K562 (cell line): ENCODE results near the gene FSTL4. TPM values are rescaled to one million over a fixed set of nuclear protein-coding genes. Genes with fewer than 3 reads are reported as not detected.

Experiments used
- ATAC-seq: fragments of 200-7000 bp; cut with Tn5 transposase; 3 replicates; pipeline ENCODE4 v1.9.1; 2020; ENCODE audit warnings: moderate library complexity
- BruUV-seq: library from RNA; stranded (reverse); fragments of 400-500 nt; replicated peaks from 2 replicates; lab custom pipeline; 2021; lab: Mats Ljungman, UMichigan
- CTCF ChIA-PET: fragments of 300-600 bp; formaldehyde crosslinking; extraction: SDS; loops from one replicate; lab custom pipeline; 2021; ENCODE audit warnings: low intra/inter-chr PET ratio; lab: Yijun Ruan, JAX
- POLR2A ChIA-PET: fragments of 300-600, 350-650 bp; sonication (Branson Sonifier 250); formaldehyde crosslinking; extraction: SDS; loops from one replicate; lab custom pipeline; 2021; ENCODE audit warnings: antibody characterized with exemption, inconsistent platforms; lab: Yijun Ruan, JAX
- DNase-seq, 4 experiments: peaks; one replicate each; pipeline versions ENCODE4 v3.0.0 to v3.0.0-alpha.2; 2011 to 2018; ENCODE audit warnings: low spot score in 3 of 4, mixed read lengths in 3 of 4; ENCODE audit errors: extremely low read depth in 1 of 4
- FAIRE-seq: peaks from 2 replicates; lab custom pipeline; 2011; peaks lifted over from hg19 to GRCh38; lab: Jason Lieb, UNC
- H2AFZ ChIP-seq: 2 replicates; pipeline ENCODE4 v1.6.0; 2011; ENCODE audit warnings: low read depth, low read length, control low read depth, inconsistent platforms
- H3K27ac ChIP-seq: fragments of 200-600 bp; 3 replicates; pipeline ENCODE4 v1.8.0; 2011; ENCODE audit warnings: low read depth, mild to moderate bottlenecking, control low read depth, inconsistent platforms, low read length, moderate library complexity, mixed read lengths; ENCODE audit errors: extremely low read depth
- H3K27me3 ChIP-seq, 2 experiments: fragments of 300-600 bp in 1 of 2; 2 replicates in 1 of 2; 3 replicates in 1 of 2; pipeline versions ENCODE4 v1.6.0 to v1.8.0; 2011; ENCODE audit warnings: inconsistent platforms in 2 of 2, low read length in 2 of 2, mild to moderate bottlenecking in 1 of 2, mixed read lengths in 1 of 2, moderate library complexity in 1 of 2; ENCODE audit not compliant: control insufficient read depth in 2 of 2, insufficient read depth in 2 of 2
- H3K36me3 ChIP-seq: fragments of 300-600 bp; 3 replicates; pipeline ENCODE4 v1.8.0; 2011; ENCODE audit warnings: mild to moderate bottlenecking, low read length, inconsistent platforms; ENCODE audit not compliant: control insufficient read depth, insufficient read depth
- H3K4me1 ChIP-seq, 2 experiments: fragments of 200-600 bp in 1 of 2; replicated peaks in 1 of 2; 2 replicates in 1 of 2; 3 replicates in 1 of 2; pipeline versions ENCODE4 v1.5.1 to v1.8.0; 2011; ENCODE audit warnings: inconsistent platforms in 2 of 2, low read length in 2 of 2, mild to moderate bottlenecking in 1 of 2, mixed read lengths in 1 of 2, moderate library complexity in 1 of 2; ENCODE audit not compliant: control insufficient read depth in 2 of 2, insufficient read depth in 2 of 2
- H3K4me2 ChIP-seq: 2 replicates; pipeline ENCODE4 v1.6.1; 2011; ENCODE audit warnings: low read length, control low read depth, inconsistent platforms, mixed read lengths; ENCODE audit not compliant: insufficient read depth
- H3K4me3 ChIP-seq: fragments of 200-600 bp; sonication (generic), shearing (Covaris generic); 2 replicates; pipeline ENCODE4 v1.5.1; 2016; ENCODE audit warnings: control low read depth, inconsistent platforms
- H3K79me2 ChIP-seq: fragments of 200-600 bp; 3 replicates; pipeline ENCODE4 v1.8.0; 2011; ENCODE audit warnings: low read length, inconsistent platforms; ENCODE audit not compliant: control insufficient read depth, insufficient read depth
- H3K9ac ChIP-seq, 2 experiments: 2 replicates each; pipeline versions ENCODE4 v1.6.0 to v1.6.1; 2011; ENCODE audit warnings: low read depth in 2 of 2, low read length in 2 of 2, control low read depth in 1 of 2, inconsistent platforms in 1 of 2, mild to moderate bottlenecking in 1 of 2, mixed read lengths in 1 of 2; ENCODE audit not compliant: insufficient read depth in 1 of 2
- H3K9me1 ChIP-seq: one replicate; pipeline ENCODE4 v1.6.0; 2011; ENCODE audit warnings: inconsistent platforms, mild to moderate bottlenecking, low read length, moderate library complexity; ENCODE audit not compliant: control insufficient read depth, insufficient read depth
- H3K9me3 ChIP-seq: replicated peaks from 2 replicates; pipeline ENCODE4 v1.5.1; 2011; ENCODE audit warnings: low read depth, low read length, inconsistent platforms; ENCODE audit not compliant: control insufficient read depth, insufficient read depth
- H4K20me1 ChIP-seq: replicated peaks from 2 replicates; pipeline ENCODE4 v1.6.1; 2011; ENCODE audit warnings: low read length, inconsistent platforms, mixed read lengths; ENCODE audit not compliant: control insufficient read depth, insufficient read depth
- BCLAF1 ChIP-seq, 2 experiments: fragments of 450-650 bp in 1 of 2; IDR thresholded peaks; 2 replicates each; pipeline ENCODE4 v1.6.1; 2011 to 2017; ENCODE audit warnings: low read depth in 2 of 2, antibody characterized with exemption in 1 of 2, borderline replicate concordance in 1 of 2, low read length in 1 of 2, mild to moderate bottlenecking in 1 of 2, mixed read lengths in 1 of 2; ENCODE audit not compliant: control insufficient read depth in 1 of 2
- ETS1 ChIP-seq: conservative IDR thresholded peaks from 2 replicates; pipeline ENCODE4 v1.6.1; 2011; ENCODE audit warnings: low read depth, mild to moderate bottlenecking, low read length; ENCODE audit not compliant: control insufficient read depth
- KHSRP ChIP-seq: fragments of 450-650 bp; IDR thresholded peaks from 2 replicates; pipeline ENCODE4 v1.6.1; 2017
- PCBP1 ChIP-seq: fragments of 200-400 bp; formaldehyde crosslinking; IDR thresholded peaks from 2 replicates; pipeline ENCODE4 v1.6.1; 2018; ENCODE audit warnings: mild to moderate bottlenecking, low read depth, low read length; ENCODE audit not compliant: poor library complexity, severe bottlenecking
- RBFOX2 ChIP-seq: fragments of 200-400 bp; formaldehyde crosslinking; IDR thresholded peaks from 2 replicates; pipeline ENCODE4 v1.6.1; 2017; ENCODE audit warnings: low read depth, mild to moderate bottlenecking, low read length, moderate library complexity
- SP2 ChIP-seq: IDR thresholded peaks from 2 replicates; pipeline ENCODE4 v1.6.1; 2011; ENCODE audit warnings: mild to moderate bottlenecking, low read depth, low read length, moderate library complexity; ENCODE audit not compliant: poor library complexity, severe bottlenecking; ENCODE audit errors: extremely low read depth
- ZNF239 ChIP-seq: fragments of 250-450 bp; sonication (Bioruptor Pico); IDR thresholded peaks from 2 replicates; pipeline ENCODE4 v1.4.0; 2020; ENCODE audit warnings: mild to moderate bottlenecking
- WGBS: fragments of 100-300 bp; shearing (Covaris generic); methylation state at CpG from one replicate; pipeline ENCODE4 v1.1.6; 2016; ENCODE audit warnings: low coverage, mixed read lengths; ENCODE audit not compliant: insufficient coverage; ENCODE audit errors: missing lambda C conversion rate; 5-methylcytosine and 5-hydroxymethylcytosine counted together
- in situ Hi-C: fragments of 300-500 bp; cut with MboI; formaldehyde crosslinking; loops from 4 replicates; pipeline ENCODE4 v1.15.0; 2018; ENCODE audit warnings: inconsistent platforms, mixed read lengths
- intact Hi-C: fragments of 100-400 bp; cut with micrococcal nuclease; formaldehyde crosslinking; loops from 2 replicates; pipeline ENCODE4 v1.14.2; 2022
- polyA plus RNA-seq, 8 experiments: library from polyadenylated mRNA; depleted of rRNA in 4 of 8; stranded (reverse) in 5 of 8; unstranded in 3 of 8; fragments of >200 nt; fragmentation: Nextera tagmentation in 2 of 8; fragmentation: Illumina TruSeq in 1 of 8; extraction: Ambion mirVana in 2 of 8; extraction: Trizol in 1 of 8; gene quantifications; 2 replicates each; pipeline versions ENCODE4 v1.2.1 to v1.2.3, GENCODE V29; 2011 to 2014; ENCODE audit warnings: inconsistent platforms in 1 of 8, missing spikeins in 1 of 8
- total RNA-seq, 7 experiments: library from RNA; depleted of rRNA in 6 of 7; stranded (reverse); fragments of >200 nt in 6 of 7; fragmentation: Illumina TruSeq in 2 of 7; extraction: Trizol in 2 of 7; gene quantifications; 2 replicates each; pipeline versions ENCODE4 v1.2.1 to v1.2.3, GENCODE V29; 2011 to 2021; ENCODE audit warnings: low replicate concordance in 1 of 7
- TF ChIP-seq, protein P1 (sequence below): fragments of 250-450 bp; sonication (Bioruptor Pico); IDR thresholded peaks from 2 replicates; pipeline ENCODE4 v1.5.0; 2021; ENCODE audit warnings: mild to moderate bottlenecking, borderline replicate concordance
- TF ChIP-seq, protein P2 (sequence below), 2 experiments: IDR thresholded peaks in 1 of 2; conservative IDR thresholded peaks in 1 of 2; 2 replicates each; pipeline ENCODE4 v1.6.1; 2016; ENCODE audit warnings: low read depth in 2 of 2, mild to moderate bottlenecking in 1 of 2, missing compliant biosample characterization in 1 of 2, missing genetic modification characterization in 1 of 2, moderate library complexity in 1 of 2

FSTL4 gene
- total and polyA plus RNA-seq, 9 of the 15 experiments (the other 6 are each of a cell fraction or from before 2014, with no cell fraction given), result 0.08 to 0.18 (median 0.10) TPM; not detected in 5

GRCh38 chr5:133613743-133614142 lies 1.4 kb upstream of the FSTL4 start (continued):
- TF ChIP-seq BCLAF1 (IDR thresholded peaks at IDR 0.05; ENCODE audit: borderline replicate concordance in 1 of 2, control insufficient read depth in 1 of 2, low read depth in 2 of 2, low read length in 1 of 2), result no peak
- TF ChIP-seq, protein P1, sequence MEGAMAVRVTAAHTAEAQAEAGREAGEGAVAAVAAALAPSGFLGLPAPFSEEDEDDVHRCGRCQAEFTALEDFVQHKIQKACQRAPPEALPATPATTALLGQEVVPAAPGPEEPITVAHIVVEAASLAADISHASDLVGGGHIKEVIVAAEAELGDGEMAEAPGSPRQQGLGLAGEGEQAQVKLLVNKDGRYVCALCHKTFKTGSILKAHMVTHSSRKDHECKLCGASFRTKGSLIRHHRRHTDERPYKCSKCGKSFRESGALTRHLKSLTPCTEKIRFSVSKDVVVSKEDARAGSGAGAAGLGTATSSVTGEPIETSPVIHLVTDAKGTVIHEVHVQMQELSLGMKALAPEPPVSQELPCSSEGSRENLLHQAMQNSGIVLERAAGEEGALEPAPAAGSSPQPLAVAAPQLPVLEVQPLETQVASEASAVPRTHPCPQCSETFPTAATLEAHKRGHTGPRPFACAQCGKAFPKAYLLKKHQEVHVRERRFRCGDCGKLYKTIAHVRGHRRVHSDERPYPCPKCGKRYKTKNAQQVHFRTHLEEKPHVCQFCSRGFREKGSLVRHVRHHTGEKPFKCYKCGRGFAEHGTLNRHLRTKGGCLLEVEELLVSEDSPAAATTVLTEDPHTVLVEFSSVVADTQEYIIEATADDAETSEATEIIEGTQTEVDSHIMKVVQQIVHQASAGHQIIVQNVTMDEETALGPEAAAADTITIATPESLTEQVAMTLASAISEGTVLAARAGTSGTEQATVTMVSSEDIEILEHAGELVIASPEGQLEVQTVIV (CRISPR knock-in tag), result no peak

- FAIRE-seq (no peak), DNase-seq (no peak), ATAC-seq (no peak)
- Histone ChIP-seq H2AFZ (no peak overlapping the region), H3K4me3 (no peak overlapping the region), H3K4me2 (no peak overlapping the region), H3K9me1 (no peaks in the 10 kb centered on the region), H3K9me3 (no peaks in the 10 kb centered on the region), H3K27ac (no peak overlapping the region), H3K9ac (no peak overlapping the region), H3K79me2 (no peaks in the 10 kb centered on the region), H4K20me1 (peaks cover 2% of the 10 kb centered on the region; the same call in 1 of the 2 replicates), H3K27me3 (peaks cover 2 to 17% of the 10 kb centered on the region in 2 experiments; a peak in 2 of 5 replicates), H3K4me1 (peaks cover 0 to 9% of the 10 kb centered on the region in 2 experiments; a peak in 1 of 5 replicates), H3K36me3 (no peaks in the 10 kb centered on the region)
- BruUV-seq, result no TSS peak
- intact Hi-C loops, result no loop called here
- ChIA-PET POLR2A (interaction anchor here (1.6 kb wide), 1 partner anchor 10 kb away, joined by 5 read pairs; no protein-coding TSS in a partner anchor), CTCF (no interaction called here)
- 2% methylated on average over 4 of the region's 5 CpGs for WGBS
- in situ Hi-C loops, result no loop called here
- TF ChIP-seq SP2, result no peak
- TF ChIP-seq ETS1, result no peak
- TF ChIP-seq, protein P2, sequence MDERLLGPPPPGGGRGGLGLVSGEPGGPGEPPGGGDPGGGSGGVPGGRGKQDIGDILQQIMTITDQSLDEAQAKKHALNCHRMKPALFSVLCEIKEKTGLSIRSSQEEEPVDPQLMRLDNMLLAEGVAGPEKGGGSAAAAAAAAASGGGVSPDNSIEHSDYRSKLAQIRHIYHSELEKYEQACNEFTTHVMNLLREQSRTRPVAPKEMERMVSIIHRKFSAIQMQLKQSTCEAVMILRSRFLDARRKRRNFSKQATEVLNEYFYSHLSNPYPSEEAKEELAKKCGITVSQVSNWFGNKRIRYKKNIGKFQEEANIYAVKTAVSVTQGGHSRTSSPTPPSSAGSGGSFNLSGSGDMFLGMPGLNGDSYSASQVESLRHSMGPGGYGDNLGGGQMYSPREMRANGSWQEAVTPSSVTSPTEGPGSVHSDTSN (CRISPR knock-in tag; IDR thresholded peaks at IDR 0.05; ENCODE audit: low read depth), result no peak
- TF ChIP-seq, protein P2 (tag; conservative IDR thresholded peaks at IDR 0.05; ENCODE audit: low read depth), result no peak
- no peak for TF ChIP-seq RBFOX2
- no peak for TF ChIP-seq ZNF239
- TF ChIP-seq KHSRP, result no peak
- TF ChIP-seq PCBP1, result no peak
These were observed 843 bp upstream of the FSTL4 start for GRCh38 chr5:133613184-133613583.
